OCI-LY1 (cell line): ENCODE results near the gene METTL25B.

ENCODE experiments used
- EZH2 ChIP-seq: fragments of 200-600 bp; sonication (generic), shearing (Covaris generic); IDR thresholded peaks from 2 replicates; pipeline ENCODE4 v1.8.0; 2017; ENCODE audit warnings: borderline replicate concordance, mixed run types, mild to moderate bottlenecking, antibody characterized with exemption, low read length, moderate library complexity, mixed read lengths
- TF ChIP-seq, protein P1 (sequence below): fragments of 200-600 bp; sonication (generic), shearing (Covaris generic); IDR thresholded peaks from 2 replicates; pipeline ENCODE4 v1.5.1; 2017; ENCODE audit warnings: mild to moderate bottlenecking, antibody characterized with exemption, low read length, moderate library complexity, mixed read lengths

GRCh38 chr1:156750191-156750672 is 22.0 kb downstream of the METTL25B start:
- TF ChIP-seq, protein P1, sequence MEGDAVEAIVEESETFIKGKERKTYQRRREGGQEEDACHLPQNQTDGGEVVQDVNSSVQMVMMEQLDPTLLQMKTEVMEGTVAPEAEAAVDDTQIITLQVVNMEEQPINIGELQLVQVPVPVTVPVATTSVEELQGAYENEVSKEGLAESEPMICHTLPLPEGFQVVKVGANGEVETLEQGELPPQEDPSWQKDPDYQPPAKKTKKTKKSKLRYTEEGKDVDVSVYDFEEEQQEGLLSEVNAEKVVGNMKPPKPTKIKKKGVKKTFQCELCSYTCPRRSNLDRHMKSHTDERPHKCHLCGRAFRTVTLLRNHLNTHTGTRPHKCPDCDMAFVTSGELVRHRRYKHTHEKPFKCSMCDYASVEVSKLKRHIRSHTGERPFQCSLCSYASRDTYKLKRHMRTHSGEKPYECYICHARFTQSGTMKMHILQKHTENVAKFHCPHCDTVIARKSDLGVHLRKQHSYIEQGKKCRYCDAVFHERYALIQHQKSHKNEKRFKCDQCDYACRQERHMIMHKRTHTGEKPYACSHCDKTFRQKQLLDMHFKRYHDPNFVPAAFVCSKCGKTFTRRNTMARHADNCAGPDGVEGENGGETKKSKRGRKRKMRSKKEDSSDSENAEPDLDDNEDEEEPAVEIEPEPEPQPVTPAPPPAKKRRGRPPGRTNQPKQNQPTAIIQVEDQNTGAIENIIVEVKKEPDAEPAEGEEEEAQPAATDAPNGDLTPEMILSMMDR: no peak
- TF ChIP-seq EZH2: no peak
